Activated CD4-positive, alpha-beta T cell treated with anti-CD3 and anti-CD28 coated beads, Interleukin-2, amount 10 ng/mL, durations not matched to agents 24 days and 14 days (primary cell): Measurements from ENCODE around the gene ATP9B. TPM values are rescaled to one million over a fixed set of nuclear protein-coding genes. Genes with fewer than 3 reads are reported as not detected.

Source experiments
- DNase-seq: peaks from one replicate; pipeline ENCODE4 v3.0.0; 2022
- H3K27ac Mint-ChIP-seq: one replicate; pipeline ENCODE4 v1.8.0; 2022; ENCODE audit warnings: mild to moderate bottlenecking, mixed read lengths
- H3K27me3 Mint-ChIP-seq: one replicate; pipeline ENCODE4 v1.8.0; 2022; ENCODE audit warnings: mixed read lengths
- H3K36me3 Mint-ChIP-seq: one replicate; pipeline ENCODE4 v1.8.0; 2022; ENCODE audit warnings: low read depth, mild to moderate bottlenecking, mixed read lengths
- H3K4me1 Mint-ChIP-seq: one replicate; pipeline ENCODE4 v1.8.0; 2021; ENCODE audit warnings: mixed read lengths
- H3K4me3 Mint-ChIP-seq: one replicate; pipeline ENCODE4 v1.8.0; 2022; ENCODE audit warnings: mild to moderate bottlenecking, moderate library complexity, mixed read lengths
- H3K9me3 Mint-ChIP-seq: one replicate; pipeline ENCODE4 v1.8.0; 2021; ENCODE audit warnings: mixed read lengths
- intact Hi-C: fragments of 100-400 bp; cut with micrococcal nuclease; formaldehyde crosslinking; loops from one replicate; pipeline ENCODE4 v1.15.1; 2023
- total RNA-seq: library from RNA; stranded (reverse); gene quantifications from 2 replicates; pipeline ENCODE4 v1.2.3, GENCODE V29; 2022

ATP9B gene
- total RNA-seq, 1 donor from 2014 or later, result 30.3 TPM

DNA sequence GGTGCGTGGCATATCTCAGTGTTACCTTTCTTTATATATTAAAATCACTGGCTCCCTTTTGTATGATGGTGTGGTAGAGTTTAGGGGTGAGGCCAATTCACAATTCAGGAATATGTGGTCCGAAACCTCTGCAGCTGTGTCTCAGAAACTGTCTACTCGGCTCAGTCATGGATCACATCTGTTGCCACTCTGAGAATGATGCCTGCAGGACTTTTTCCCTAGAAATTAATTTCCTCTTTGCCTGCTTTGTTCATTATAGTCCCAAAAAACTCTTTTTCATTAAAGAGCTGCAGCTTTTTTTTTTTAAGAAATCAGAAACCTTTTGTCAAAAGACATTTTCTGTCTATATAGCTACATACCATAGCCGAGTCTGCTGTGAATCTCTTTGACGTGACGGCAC lies 221.7 kb downstream of the ATP9B start:
- no peaks in the 10 kb centered on the region for H3K27me3 Mint-ChIP-seq
- no peak overlapping the region for H3K4me3 Mint-ChIP-seq
- DNase-seq, result no peak
- no peak overlapping the region for H3K27ac Mint-ChIP-seq
- H3K36me3 Mint-ChIP-seq, result no peaks in the 10 kb centered on the region
- intact Hi-C loops, result no loop called here
- no peaks in the 10 kb centered on the region for H3K4me1 Mint-ChIP-seq
- H3K9me3 Mint-ChIP-seq, result no peaks in the 10 kb centered on the region

DNA sequence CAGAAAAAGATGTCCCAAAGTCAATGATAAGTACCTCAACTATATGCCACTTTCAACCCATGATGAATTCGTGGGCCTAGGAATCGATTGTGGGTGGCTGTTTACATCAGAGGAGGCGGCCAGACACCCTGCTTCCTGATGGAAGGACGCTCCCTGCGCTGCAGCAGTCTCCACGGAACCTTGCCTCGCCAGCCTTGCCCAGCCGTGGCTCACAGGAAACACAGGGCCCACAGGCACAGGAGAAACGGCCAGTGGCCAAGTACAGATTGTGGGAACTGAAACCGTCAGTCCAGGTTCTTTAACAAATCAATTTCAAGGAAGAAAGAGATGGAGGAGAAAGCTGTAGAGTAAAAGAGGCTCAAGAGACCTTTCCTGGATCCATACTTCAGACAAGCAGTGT lies 225.0 kb downstream of the ATP9B start:
- no peaks in the 10 kb centered on the region for H3K27me3 Mint-ChIP-seq
- no peaks in the 10 kb centered on the region for H3K4me1 Mint-ChIP-seq
- no peaks in the 10 kb centered on the region for H3K9me3 Mint-ChIP-seq
- no peak for DNase-seq
- intact Hi-C loops, result no loop called here
- no peaks in the 10 kb centered on the region for H3K36me3 Mint-ChIP-seq
- H3K27ac Mint-ChIP-seq, result no peak overlapping the region
- no peak overlapping the region for H3K4me3 Mint-ChIP-seq

DNA sequence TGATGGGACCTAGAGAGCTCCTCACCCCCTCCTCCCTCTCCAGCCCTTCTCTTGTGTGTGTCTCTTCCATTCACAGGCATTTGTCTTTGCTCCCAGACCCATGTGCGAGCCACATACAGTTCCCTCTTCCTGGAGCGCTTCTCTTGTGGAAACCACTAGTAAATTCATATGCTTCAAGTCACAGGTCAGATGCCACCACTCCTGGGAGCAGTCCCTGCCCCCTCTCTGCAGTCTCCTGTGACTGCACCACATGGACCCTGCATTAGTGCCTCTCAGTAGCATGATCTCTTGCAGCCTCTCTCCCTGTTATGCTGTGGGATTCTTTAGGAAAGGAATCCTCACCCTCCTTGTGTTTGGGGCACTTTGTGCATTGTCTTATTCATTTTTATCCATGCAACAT lies 230.1 kb downstream of the ATP9B start:
- no peak overlapping the region for H3K27ac Mint-ChIP-seq
- intact Hi-C loops, result no loop called here
- DNase-seq, result no peak
- H3K36me3 Mint-ChIP-seq, result peaks cover 2% of the 10 kb centered on the region
- no peaks in the 10 kb centered on the region for H3K27me3 Mint-ChIP-seq
- no peaks in the 10 kb centered on the region for H3K9me3 Mint-ChIP-seq
- H3K4me1 Mint-ChIP-seq, result no peaks in the 10 kb centered on the region
- no peak overlapping the region for H3K4me3 Mint-ChIP-seq

DNA sequence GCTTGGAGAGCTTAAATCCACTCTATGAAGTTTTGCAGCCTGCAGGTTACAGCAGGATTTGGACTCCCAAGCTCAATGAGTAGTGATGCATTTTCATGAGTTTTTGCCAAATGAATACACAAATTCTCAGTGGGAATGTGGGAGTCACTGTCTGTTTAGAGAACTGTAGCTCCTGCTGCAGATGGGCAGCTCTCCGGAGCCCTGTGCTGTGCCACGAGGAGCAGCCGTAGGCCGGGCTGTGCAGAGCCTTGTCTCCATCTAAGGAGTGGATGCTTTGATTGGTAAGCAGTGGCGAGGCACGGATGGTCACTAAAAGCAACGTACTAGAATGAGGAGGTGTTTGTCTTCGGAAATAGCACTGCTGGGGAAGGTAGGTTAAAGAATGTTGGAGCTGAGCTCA lies 230.5 kb downstream of the ATP9B start:
- intact Hi-C loops, result no loop called here
- no peak for DNase-seq
- Mint-ChIP-seq H3K27me3 (no peaks in the 10 kb centered on the region), H3K36me3 (peaks cover 2% of the 10 kb centered on the region), H3K9me3 (no peaks in the 10 kb centered on the region), H3K4me3 (no peak overlapping the region), H3K27ac (no peak overlapping the region), H3K4me1 (no peaks in the 10 kb centered on the region)

DNA sequence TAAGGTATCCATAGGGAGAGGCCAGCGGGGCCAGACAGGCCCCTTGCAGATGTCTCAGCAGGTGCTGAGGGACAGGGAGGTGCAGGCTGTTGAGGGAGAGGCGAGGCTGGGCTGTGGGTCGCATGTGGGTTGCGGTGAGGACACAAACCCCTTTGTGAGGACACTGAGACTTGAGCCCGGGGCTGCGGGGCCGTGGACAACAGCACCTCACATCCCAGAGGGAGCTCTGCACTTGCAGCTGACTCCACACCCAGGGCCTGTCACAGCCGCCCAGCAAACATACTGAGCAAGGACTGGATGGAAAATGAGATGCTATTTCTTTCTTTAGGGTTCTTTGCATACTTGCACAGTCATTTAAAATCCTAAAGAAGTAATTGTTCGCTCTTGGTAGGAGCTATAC lies 231.2 kb downstream of the ATP9B start:
- intact Hi-C loops, result no loop called here
- no peaks in the 10 kb centered on the region for H3K27me3 Mint-ChIP-seq
- no peak overlapping the region for H3K27ac Mint-ChIP-seq
- DNase-seq, result no peak
- H3K9me3 Mint-ChIP-seq, result no peaks in the 10 kb centered on the region
- H3K36me3 Mint-ChIP-seq, result peaks cover 3% of the 10 kb centered on the region
- no peak overlapping the region for H3K4me3 Mint-ChIP-seq
- no peaks in the 10 kb centered on the region for H3K4me1 Mint-ChIP-seq

DNA sequence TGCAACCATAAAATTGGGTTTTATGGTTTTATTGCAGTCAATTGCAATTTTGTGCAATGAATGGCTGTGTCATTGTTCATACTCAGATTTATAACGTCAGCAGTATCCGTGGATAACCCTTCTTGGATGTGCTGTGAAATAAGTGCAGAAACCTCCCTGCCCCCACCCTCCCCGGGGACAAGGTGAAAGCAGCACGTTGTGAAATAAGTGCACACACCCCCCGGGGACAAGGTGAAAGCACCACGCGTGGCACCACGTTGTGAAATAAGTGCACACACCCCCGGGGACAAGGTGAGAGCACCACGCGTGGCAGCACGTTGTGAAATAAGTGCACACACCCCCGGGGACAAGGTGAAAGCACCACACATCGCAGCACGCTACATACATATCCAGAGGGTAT lies 232.9 kb downstream of the ATP9B start:
- no peak for DNase-seq

DNA sequence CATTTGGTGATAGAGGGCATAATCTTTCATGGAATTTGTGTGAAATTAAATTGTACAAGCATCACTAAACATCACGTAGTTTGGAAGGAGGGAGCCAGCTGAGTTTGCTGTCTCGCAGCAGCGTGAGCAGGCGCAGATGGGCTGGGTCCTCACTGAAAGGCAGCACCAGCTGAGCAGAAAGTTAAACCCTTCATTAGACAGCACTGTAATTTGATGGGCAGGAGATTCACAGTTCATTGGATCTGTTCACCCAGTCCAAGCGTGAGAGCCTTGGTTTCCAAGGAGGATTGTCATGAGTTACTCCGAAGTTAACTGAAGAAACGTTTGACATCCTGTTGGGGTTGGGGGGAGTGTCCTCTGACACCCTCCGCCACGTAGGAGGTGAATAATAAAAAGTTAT lies 236.7 kb downstream of the ATP9B start:
- H3K27ac Mint-ChIP-seq, result no peak overlapping the region
- H3K4me3 Mint-ChIP-seq, result no peak overlapping the region
- no peaks in the 10 kb centered on the region for H3K9me3 Mint-ChIP-seq
- intact Hi-C loops, result no loop called here
- H3K4me1 Mint-ChIP-seq, result no peaks in the 10 kb centered on the region
- peaks cover 7% of the 10 kb centered on the region for H3K36me3 Mint-ChIP-seq
- no peak for DNase-seq
- H3K27me3 Mint-ChIP-seq, result no peaks in the 10 kb centered on the region

More for the DNA sequence above, 232.9 kb downstream of the ATP9B start:
- no peak overlapping the region for H3K27ac Mint-ChIP-seq
- intact Hi-C loops, result no loop called here
- no peaks in the 10 kb centered on the region for H3K4me1 Mint-ChIP-seq
- peaks cover 6% of the 10 kb centered on the region for H3K36me3 Mint-ChIP-seq
- H3K27me3 Mint-ChIP-seq, result no peaks in the 10 kb centered on the region
- H3K9me3 Mint-ChIP-seq, result no peaks in the 10 kb centered on the region
- H3K4me3 Mint-ChIP-seq, result no peak overlapping the region

DNA sequence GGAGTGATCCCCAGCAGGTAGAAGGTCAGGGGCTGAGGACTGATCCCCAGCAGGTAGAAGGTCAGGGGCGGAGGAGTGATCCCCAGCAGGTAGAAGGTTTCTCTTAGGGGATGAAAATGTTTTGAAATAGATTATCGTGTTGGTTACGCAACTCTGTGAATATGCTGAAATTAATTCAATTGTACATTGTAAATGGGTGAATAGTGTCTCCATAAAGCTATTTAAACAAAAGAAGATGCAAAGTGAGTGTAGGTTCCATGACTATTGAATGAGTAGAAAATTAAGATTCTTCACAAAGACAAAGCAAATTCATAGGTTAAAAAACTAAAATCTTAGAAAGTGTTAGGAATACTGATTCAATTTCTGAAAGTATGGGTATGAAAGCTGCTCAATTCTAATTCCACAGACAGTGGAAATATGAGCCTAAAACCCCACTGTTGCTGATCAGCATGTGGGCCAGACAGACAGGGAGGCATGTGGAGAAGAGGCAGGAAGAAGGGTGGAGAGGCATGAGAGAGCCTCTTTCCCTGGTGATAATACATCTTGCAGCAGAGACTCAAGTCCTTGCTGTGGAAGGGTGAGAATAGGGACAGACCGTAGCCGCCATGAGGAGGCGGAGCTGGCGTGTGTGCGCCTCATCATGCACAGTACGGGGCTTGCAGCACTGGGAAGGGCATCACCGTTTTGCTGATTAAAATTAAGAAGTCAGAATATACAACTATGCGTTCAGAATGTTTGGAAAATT lies 240.6 kb downstream of the ATP9B start:
- no peak overlapping the region for H3K4me3 Mint-ChIP-seq
- intact Hi-C loops, result no loop called here
- no peaks in the 10 kb centered on the region for H3K9me3 Mint-ChIP-seq
- DNase-seq, result no peak
- no peaks in the 10 kb centered on the region for H3K4me1 Mint-ChIP-seq
- peaks cover 7% of the 10 kb centered on the region for H3K36me3 Mint-ChIP-seq
- no peaks in the 10 kb centered on the region for H3K27me3 Mint-ChIP-seq
- no peak overlapping the region for H3K27ac Mint-ChIP-seq

DNA sequence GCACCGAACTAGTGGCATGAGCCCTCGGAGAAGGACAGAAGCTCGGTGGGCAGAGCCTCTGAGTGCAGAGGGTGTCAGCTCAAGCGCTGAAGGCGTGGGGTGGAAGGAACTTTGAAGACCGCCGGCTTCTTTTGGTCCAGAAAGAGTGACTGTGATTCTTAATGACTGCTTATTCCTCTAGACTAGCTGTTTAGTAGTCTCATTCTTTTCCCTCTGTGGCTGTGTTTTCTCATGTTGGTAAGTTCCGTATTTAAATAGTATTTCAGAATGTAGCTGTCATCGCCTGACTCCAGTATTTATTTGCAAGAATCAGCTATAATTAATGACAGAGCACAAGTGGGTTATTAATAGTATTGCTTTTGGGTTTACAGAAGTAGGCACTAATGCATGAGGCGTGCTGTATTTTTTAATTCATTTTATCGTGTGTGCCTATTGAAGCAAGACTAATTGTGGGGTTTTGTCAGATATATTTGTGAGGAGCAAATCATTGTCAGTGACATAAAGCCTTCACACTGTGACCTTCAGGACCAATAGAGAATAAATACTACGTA lies 245.7 kb downstream of the ATP9B start:
- Mint-ChIP-seq H3K27ac (no peak overlapping the region), H3K9me3 (no peaks in the 10 kb centered on the region), H3K4me3 (no peak overlapping the region)

DNA sequence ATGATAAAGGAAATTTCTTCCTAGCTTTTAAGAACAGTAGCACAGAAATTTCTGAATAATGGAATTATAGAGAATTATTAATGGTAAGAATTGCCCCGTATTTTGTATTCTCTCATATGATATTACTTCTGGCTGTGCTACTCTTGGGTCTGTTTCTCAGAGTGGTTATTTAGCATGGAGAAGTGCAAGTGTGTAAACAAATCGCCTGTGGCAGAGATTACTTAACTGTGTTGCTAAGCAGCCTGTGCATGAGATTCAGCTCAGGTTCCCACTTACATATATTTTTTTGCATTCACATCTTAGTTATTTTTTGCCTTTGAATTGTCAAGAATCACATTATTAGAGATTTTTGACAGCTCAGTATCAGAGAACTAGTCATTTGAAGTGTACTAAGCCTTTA lies 246.4 kb downstream of the ATP9B start:
- H3K27ac Mint-ChIP-seq, result no peak overlapping the region
- peaks cover 5% of the 10 kb centered on the region for H3K4me1 Mint-ChIP-seq
- no peak overlapping the region for H3K4me3 Mint-ChIP-seq
- intact Hi-C loops, result no loop called here
- H3K36me3 Mint-ChIP-seq, result peaks cover 2% of the 10 kb centered on the region
- no peaks in the 10 kb centered on the region for H3K27me3 Mint-ChIP-seq
- no peaks in the 10 kb centered on the region for H3K9me3 Mint-ChIP-seq
- DNase-seq, result no peak

More for the DNA sequence above, 245.7 kb downstream of the ATP9B start:
- no peak for DNase-seq
- intact Hi-C loops, result no loop called here
- Mint-ChIP-seq H3K36me3 (peaks cover 2% of the 10 kb centered on the region), H3K27me3 (no peaks in the 10 kb centered on the region), H3K4me1 (peaks cover 5% of the 10 kb centered on the region)

DNA sequence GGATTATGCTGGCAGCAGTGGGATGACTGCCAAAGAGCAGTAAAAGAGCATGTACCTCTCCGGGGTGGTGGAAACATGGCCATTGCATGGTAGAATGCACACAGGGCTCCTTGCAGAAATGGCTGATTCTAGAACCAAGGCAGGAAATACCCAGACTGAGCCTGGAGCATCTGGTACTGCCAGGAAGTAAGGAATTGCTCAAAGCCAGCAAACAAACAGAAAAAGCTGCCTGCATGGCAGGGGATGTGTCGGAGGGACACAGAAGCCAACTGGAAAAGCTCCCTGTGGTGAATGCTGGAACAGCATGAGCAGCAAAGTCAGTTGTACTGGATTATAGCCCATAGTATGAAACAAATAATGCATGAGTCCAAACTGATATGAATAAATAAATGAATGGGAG lies 248.5 kb downstream of the ATP9B start:
- H3K36me3 Mint-ChIP-seq, result peaks cover 2% of the 10 kb centered on the region
- intact Hi-C loops, result no loop called here
- H3K27me3 Mint-ChIP-seq, result no peaks in the 10 kb centered on the region
- no peak for DNase-seq
- no peaks in the 10 kb centered on the region for H3K9me3 Mint-ChIP-seq
- H3K4me3 Mint-ChIP-seq, result no peak overlapping the region
- peaks cover 5% of the 10 kb centered on the region for H3K4me1 Mint-ChIP-seq
- no peak overlapping the region for H3K27ac Mint-ChIP-seq

DNA sequence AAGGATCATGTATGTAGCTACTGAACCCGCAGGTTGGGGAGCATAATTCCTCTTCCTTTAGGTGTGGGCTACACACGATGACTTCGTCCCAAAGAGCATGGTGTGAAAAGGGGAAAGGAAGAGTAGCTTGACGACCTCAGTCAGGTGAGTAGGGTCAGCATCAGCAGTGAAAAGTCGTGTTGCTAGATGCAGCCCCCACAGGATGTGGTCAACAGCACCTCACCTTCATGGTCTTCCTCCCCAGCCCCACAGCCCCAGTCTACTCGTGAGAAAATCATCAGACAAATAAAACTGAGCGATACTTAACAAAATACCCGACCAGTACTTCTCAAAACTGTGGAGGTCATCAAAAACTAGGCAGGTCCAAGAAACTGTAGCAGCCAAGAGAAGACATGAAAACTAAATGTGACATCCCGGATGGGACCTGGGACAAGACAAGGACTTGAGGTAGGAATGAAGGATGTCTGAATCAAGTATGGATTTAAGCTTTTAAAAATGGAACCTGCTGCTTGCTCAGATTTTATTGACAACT lies 249.0 kb downstream of the ATP9B start:
- no peak overlapping the region for H3K4me3 Mint-ChIP-seq
- DNase-seq, result no peak
- no peaks in the 10 kb centered on the region for H3K9me3 Mint-ChIP-seq
- peaks cover 2% of the 10 kb centered on the region for H3K36me3 Mint-ChIP-seq
- no peaks in the 10 kb centered on the region for H3K27me3 Mint-ChIP-seq
- H3K4me1 Mint-ChIP-seq, result peaks cover 5% of the 10 kb centered on the region
- no peak overlapping the region for H3K27ac Mint-ChIP-seq
- intact Hi-C loops, result no loop called here

DNA sequence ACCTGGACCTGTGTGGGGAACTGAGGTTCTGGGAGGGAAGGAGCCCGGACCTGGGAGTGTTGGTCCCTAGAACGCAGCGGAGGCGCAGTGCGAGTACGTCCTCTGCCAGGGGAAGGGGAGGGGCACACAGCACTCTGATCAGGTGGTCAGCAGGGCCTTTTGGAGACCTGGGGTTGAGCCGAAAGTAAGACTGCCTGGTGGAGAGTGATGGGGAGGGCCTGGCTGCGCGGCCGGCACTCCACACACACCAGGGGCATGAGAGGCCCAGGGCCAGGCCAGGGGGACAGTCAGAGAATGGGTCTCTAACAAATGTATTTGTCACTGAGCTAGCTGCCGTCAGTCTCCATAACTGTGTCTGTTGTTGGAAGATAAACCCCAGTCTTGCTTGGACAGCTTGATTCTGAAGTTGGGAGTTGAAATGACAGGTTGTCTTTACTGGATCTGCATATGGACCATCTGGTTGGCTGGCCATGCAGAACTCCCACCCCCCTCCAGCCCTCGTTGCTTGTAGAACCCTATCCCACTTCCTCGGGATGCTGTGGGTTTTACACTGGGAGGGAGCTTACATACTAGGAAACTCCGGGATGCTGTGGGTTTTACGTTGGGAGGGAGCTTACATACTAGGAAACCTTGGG lies 251.1 kb downstream of the ATP9B start:
- Mint-ChIP-seq H3K4me1 (peaks cover 5% of the 10 kb centered on the region), H3K4me3 (no peak overlapping the region), H3K9me3 (no peaks in the 10 kb centered on the region), H3K27ac (no peak overlapping the region), H3K27me3 (no peaks in the 10 kb centered on the region), H3K36me3 (peaks cover 2% of the 10 kb centered on the region)
- intact Hi-C loops, result no loop called here
- no peak for DNase-seq

DNA sequence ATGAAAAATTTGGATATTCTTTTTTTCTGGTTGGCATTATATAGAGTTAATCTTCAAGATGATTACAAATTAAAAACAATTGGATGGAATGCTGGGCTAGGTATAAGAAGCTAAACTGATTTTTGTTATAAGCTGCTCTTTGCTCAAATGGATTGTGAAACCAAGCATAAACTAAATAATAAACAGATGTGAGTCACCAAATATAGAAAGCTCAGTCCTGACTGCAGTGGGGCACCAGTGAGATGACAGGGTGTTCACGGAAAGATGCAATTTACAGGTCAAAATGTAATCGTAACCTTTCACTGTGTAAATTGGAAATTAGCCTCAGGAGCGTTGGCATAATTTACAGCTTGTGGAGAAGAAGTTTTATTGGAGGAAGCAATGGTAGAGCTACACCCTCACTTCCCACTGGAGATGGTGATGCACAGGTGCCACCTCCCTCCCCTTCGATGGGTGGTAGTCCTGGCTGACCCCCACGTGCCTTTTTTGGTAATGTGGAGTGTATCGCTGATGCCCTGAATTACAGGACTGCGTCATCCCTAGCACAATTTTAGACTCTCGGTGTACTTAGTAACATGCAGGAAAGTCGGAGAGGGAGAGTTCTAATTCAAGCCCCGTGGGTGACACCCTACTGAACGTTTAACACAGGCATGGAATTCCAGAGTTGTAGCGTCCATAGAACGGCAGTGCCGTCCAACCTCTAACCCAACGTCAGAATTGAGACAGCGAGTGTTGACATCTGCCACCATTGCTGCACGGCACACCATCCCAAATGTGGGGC lies 252.6 kb downstream of the ATP9B start:
- no peak overlapping the region for H3K4me3 Mint-ChIP-seq
- H3K36me3 Mint-ChIP-seq, result peaks cover 2% of the 10 kb centered on the region
- intact Hi-C loops, result no loop called here
- H3K9me3 Mint-ChIP-seq, result peaks cover under 1% of the 10 kb centered on the region
- no peak for DNase-seq
- peaks cover 5% of the 10 kb centered on the region for H3K4me1 Mint-ChIP-seq
- H3K27ac Mint-ChIP-seq, result no peak overlapping the region
- no peaks in the 10 kb centered on the region for H3K27me3 Mint-ChIP-seq
